DND-41 (cell line): ENCODE data around the gene GGT7.

ENCODE experiments used
- CTCF ChIP-seq: IDR thresholded peaks from 2 replicates; pipeline ENCODE4 v1.5.1; 2012; ENCODE audit warnings: borderline replicate concordance, low read length, moderate library complexity, mild to moderate bottlenecking; ENCODE audit not compliant: poor library complexity, severe bottlenecking; ENCODE audit errors: extremely low read depth
- EZH2 ChIP-seq: IDR thresholded peaks from 3 replicates; pipeline ENCODE4 v1.6.1; 2012; ENCODE audit warnings: borderline replicate concordance, low read depth, mild to moderate bottlenecking, moderate library complexity, low read length, inconsistent platforms; ENCODE audit not compliant: severe bottlenecking

- TF ChIP-seq CTCF (no peak), EZH2 (no peak)
These were observed 57.0 kb downstream of the GGT7 start for GRCh38 chr20:34815636-34816035.
